Measurements from ENCODE around the gene MTARC1.

GRCh38 chr1:220827445-220828178 lies 40.9 kb downstream of the MTARC1 start:
- TF ChIP-seq EZH2phosphoT487 (IDR thresholded peaks at IDR 0.05; ENCODE audit: insufficient read depth, low read depth) (no peak), EZH2 (IDR thresholded peaks at IDR 0.05; ENCODE audit: insufficient read depth, poor library complexity, severe bottlenecking) (no peak)

All from GM23248 (cell line).